Measurements from ENCODE around the gene USP7.

- TF ChIP-seq EZH2phosphoT487 (IDR thresholded peaks at IDR 0.05; ENCODE audit: insufficient read depth, low read depth) (no peak), EZH2 (IDR thresholded peaks at IDR 0.05; ENCODE audit: insufficient read depth, poor library complexity, severe bottlenecking) (no peak)
These were observed at the start of gene USP7 for GRCh38 chr16:8963821-8964441.

Measured in GM23248 (cell line).